ENCODE measurements around the gene STYXL1. TPM values are rescaled to one million over a fixed set of nuclear protein-coding genes. Genes with fewer than 3 reads are reported as not detected.
"Not testable (repeated sequence)": the region's sequence is repeated elsewhere in the genome, so short reads cannot be mapped to it uniquely, and the experiment has no call there.

Gene STYXL1
- polyA plus RNA-seq, 4 donors = 35.9 to 54.2 (median 44.4) TPM

GRCh38 chr7:76066716-76067503 lies 19.1 kb upstream of the STYXL1 start:
- DNase-seq (ENCODE audit: low read depth in 4 of 4, low spot score in 2 of 4) = no peak

DNA sequence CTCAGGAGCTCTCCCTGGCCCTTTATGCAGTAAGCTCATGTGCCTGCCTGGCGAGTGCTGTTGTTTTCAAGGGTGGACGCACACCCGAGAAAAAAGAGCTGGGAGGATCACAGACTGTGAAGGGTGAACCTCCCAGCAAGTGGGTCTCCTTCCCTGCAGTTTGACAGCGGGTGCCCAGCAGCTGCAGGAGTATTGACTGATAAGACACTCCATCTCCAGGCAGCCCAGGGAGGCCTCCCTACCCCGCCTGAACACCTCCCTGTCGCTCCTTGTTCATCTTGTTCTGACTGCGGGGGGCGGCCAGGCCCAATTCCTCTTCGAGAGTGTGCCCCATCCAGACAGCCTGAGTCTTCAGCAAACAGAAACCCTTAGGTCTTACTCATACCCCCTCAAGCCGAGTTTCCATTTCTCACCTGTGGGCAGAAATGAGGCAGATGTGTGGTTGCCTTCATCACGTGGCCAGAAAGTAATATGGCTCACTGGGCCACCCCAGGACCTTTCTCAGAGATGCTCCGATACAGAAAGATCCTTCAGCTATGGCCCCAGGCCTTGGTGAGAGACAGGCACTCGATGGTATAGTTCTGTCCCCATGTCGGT lies 17.3 kb upstream of the STYXL1 start:
- DNase-seq (ENCODE audit: low read depth in 4 of 4, low spot score in 2 of 4) = no peak

GRCh38 chr7:76064208-76064970 lies 16.6 kb upstream of the STYXL1 start:
- DNase-seq (ENCODE audit: low read depth in 4 of 4, low spot score in 2 of 4) = no peak

- DNase-seq (ENCODE audit: low read depth in 4 of 4, low spot score in 2 of 4) = no peak
Measured at GRCh38 chr7:76063525-76063924, 15.7 kb upstream of the STYXL1 start.

- no peak for DNase-seq (ENCODE audit: low read depth in 4 of 4, low spot score in 2 of 4)
Measured at GRCh38 chr7:76063114-76063513, 15.3 kb upstream of the STYXL1 start.

GRCh38 chr7:76062254-76062653 lies 14.5 kb upstream of the STYXL1 start:
- no peak for DNase-seq (ENCODE audit: low read depth in 4 of 4, low spot score in 2 of 4)

DNA sequence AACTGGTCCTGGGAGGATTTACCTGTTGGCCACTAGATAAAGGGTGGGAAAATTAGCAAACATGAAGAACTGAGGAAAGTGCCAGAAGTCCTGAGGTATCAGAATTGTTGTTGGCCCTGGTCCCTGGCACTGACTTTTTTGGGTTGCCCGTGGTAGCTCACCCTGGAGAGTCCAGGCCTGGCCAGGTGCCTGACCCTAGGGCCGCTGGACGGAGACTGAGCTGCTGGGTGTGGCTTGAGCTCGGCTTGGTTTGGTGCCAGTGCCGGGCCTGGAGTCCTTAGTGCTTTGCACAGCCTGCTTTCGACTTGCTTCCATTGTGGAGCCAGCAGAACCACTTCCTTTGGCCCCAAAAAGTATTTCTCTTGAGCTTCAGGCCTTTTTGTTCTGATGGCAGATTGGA lies 13.0 kb upstream of the STYXL1 start:
- DNase-seq (ENCODE audit: low read depth in 4 of 4, low spot score in 2 of 4) = no peak

GRCh38 chr7:76058745-76059144 lies 10.9 kb upstream of the STYXL1 start:
- DNase-seq (ENCODE audit: low read depth in 4 of 4, low spot score in 2 of 4) = not testable (repeated sequence)

- no peak for DNase-seq (ENCODE audit: low read depth in 4 of 4, low spot score in 2 of 4)
Measured at GRCh38 chr7:76057813-76058145, 10.0 kb upstream of the STYXL1 start.

- DNase-seq (ENCODE audit: low read depth in 4 of 4, low spot score in 2 of 4) = no peak
Measured at GRCh38 chr7:76057103-76057812, 9.5 kb upstream of the STYXL1 start.

DNA sequence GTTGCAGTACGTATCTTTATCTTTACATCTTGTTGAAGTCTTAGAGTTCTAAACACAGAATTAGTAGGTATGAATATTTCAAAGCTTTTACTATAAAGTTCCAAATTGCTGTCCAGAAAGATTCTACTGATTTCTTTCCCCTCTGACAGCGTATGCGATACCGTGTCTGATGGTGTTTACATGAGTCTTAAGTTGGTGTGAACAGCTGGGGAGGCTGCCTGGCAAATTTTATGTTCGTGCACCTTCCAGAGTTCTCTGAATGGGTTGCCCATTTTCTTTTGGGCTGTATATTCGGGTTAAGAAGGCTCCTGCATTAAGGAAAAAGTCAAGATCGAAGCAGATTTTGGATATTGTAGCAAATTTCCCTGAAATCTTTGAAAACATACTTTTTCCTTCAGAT lies 8.4 kb upstream of the STYXL1 start:
- DNase-seq (ENCODE audit: low read depth in 4 of 4, low spot score in 2 of 4) = no peak

GRCh38 chr7:76054123-76055120 lies 6.6 kb upstream of the STYXL1 start:
- DNase-seq (ENCODE audit: low read depth in 4 of 4, low spot score in 2 of 4) = no peak

GRCh38 chr7:76053461-76053860 lies 5.7 kb upstream of the STYXL1 start:
- DNase-seq (ENCODE audit: low read depth in 4 of 4, low spot score in 2 of 4) = no peak

DNA sequence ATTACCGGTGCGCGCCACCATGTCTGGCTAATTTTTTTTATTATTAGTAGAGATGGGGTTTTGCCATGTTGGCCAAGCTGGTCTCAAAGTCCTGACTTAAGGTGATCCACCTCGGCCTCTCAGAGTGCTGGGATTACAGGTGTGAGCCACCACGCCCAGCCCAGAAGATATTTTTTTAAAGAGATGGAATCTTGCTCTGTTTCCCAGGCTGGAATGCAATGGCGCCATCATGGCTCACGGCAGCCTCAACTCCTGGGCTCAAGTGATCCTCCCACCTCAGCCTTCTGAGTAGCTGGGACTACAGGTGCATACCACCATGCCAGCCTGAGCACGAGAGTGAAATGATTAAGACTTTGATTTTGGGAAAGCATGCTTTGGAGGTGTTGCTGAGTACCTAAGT lies 4.9 kb upstream of the STYXL1 start:
- not testable (repeated sequence) for DNase-seq (ENCODE audit: low read depth in 4 of 4, low spot score in 2 of 4)

DNA sequence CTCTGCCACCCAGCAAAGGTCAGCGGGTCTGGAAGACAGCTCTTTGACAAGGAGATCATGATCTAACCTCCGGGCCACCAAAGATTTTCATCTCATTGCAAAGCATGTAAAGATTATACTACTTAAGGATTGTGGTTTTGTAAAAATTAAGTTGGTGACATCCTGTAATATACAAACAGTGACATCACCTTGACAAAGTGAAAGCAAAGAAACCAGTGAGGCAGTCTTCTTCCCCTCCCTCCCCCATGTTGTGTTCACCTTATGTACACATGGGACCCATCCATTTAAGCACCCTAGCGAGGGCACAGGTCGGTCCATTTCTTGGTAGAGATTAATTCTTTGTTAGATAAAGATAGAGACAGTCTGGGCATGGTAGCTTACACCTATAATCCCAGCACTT lies 4.0 kb upstream of the STYXL1 start:
- DNase-seq (ENCODE audit: low read depth in 4 of 4, low spot score in 2 of 4) = no peak

- DNase-seq (ENCODE audit: low read depth in 4 of 4, low spot score in 2 of 4) = no peak
Measured at GRCh38 chr7:76050545-76050944, 2.7 kb upstream of the STYXL1 start.

GRCh38 chr7:76049295-76049694 lies 1.5 kb upstream of the STYXL1 start:
- no peak for DNase-seq (ENCODE audit: low read depth in 4 of 4, low spot score in 2 of 4)

DNA sequence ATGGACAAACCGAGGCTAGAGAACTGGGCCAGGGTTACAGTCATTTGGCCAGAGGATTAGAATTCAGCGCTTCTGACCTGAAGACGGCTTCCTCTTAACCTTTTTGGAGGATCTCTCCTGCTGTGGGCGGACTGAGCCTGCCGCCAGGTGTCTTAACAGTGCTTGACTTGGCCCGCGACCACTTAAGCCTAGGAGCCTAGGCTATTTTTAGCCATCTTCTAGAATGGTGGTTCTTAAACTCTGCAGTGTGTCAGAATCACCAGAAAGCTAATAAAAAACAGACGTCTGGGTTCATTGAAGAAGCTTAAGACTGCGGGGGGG lies 828 bp upstream of the STYXL1 start:
- DNase-seq (ENCODE audit: low read depth in 4 of 4, low spot score in 2 of 4) = peak in 1 of 4 donors; percentile 4

DNA sequence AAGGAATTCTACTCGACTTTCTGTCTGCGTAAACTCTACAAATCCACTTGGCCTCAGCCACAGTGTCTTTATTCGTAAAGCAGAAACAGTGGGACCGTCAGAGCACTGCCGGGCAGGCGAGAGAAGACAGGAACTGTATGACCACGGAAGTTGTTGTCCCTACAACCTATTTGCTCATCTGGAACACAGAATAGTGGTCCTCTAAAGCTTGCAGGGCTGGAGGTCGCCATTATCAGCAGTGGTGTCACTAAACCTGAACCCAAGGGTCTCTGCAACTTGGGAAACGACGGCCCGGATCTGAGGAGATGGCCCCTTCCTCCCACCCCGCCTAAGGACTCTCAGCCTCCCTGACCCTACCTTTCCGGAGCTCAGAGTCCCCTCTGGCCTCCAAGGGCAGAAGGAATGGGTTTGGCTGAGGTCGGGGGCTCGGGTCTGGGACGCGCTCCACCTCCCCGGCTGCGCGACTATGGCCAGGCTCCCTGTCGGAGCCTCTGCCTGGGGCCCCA lies 442 bp downstream of the STYXL1 start:
- DNase-seq (ENCODE audit: low read depth in 4 of 4, low spot score in 2 of 4) = peak in 1 of 4 donors; percentile 2

DNA sequence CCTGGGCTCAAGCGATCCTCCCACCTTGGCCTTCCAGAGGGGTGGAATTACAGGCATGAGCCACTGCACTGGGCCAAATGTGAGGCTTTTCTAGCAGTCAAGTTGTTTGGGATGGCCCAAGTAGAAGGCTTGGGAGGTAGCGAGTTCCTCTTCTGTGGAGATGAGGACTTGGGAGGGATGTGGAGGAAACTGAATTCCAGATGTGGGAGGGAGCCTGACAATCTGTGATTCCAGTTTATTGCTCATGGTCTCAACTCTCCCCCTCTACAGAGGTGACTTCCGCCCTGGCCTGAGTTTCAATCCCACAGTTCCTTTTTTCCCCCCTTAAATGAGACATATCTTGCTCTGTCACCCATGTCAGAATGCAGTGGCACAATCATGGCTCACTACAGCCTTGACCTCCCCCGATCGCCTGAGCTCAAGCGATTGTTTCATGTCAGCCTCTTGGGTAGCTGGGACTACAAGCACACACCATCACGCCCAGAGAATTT lies 3.4 kb downstream of the STYXL1 start:
- DNase-seq (ENCODE audit: low read depth in 4 of 4, low spot score in 2 of 4) = no peak

Measured in left renal cortex interstitium (tissue), 4 donors.